Activated T-helper 2 cell treated with anti-CD3 and anti-CD28 coated beads, Interferon-gamma antibody, Interleukin-2, Interleukin-4, amounts not matched to agents 10 μg/mL and 5 μg/mL and 100 μg/mL, durations not matched to agents 14 hours and 24 hours and 36 hours (primary cell): ENCODE measurements around the gene ANKRD44. TPM values are rescaled to one million over a fixed set of nuclear protein-coding genes. Genes with fewer than 3 reads are reported as not detected.
A peak's percentile ranks its signal among the peaks of the same experiment; 100 is the strongest.
"Not testable (repeated sequence)": the region's sequence is repeated elsewhere in the genome, so short reads cannot be mapped to it uniquely, and the experiment has no call there.

ENCODE experiments used
- DNase-seq: peaks from one replicate; pipeline ENCODE4 v3.0.0; 2021; ENCODE audit warnings: low spot score
- H3K27ac Mint-ChIP-seq: one replicate; pipeline ENCODE4 v1.8.0; 2021; ENCODE audit warnings: mixed read lengths
- H3K27me3 Mint-ChIP-seq: one replicate; pipeline ENCODE4 v1.8.0; 2021; ENCODE audit warnings: low read depth, mixed read lengths
- H3K36me3 Mint-ChIP-seq: one replicate; pipeline ENCODE4 v1.8.0; 2021; ENCODE audit warnings: low read depth, mixed read lengths
- H3K4me1 Mint-ChIP-seq: one replicate; pipeline ENCODE4 v1.8.0; 2021; ENCODE audit warnings: low read depth, mixed read lengths
- H3K4me3 Mint-ChIP-seq: one replicate; pipeline ENCODE4 v1.8.0; 2021; ENCODE audit warnings: low read depth, mild to moderate bottlenecking, moderate library complexity, mixed read lengths
- H3K9me3 Mint-ChIP-seq: one replicate; pipeline ENCODE4 v1.8.0; 2021; ENCODE audit warnings: mixed read lengths
- intact Hi-C: fragments of 100-400 bp; cut with micrococcal nuclease; formaldehyde crosslinking; loops from one replicate; pipeline ENCODE4 v1.15.1; 2023
- total RNA-seq: library from RNA; stranded (reverse); gene quantifications from 2 replicates; pipeline ENCODE4 v1.2.3, GENCODE V29; 2022

ANKRD44 gene
- total RNA-seq, 1 donor from 2014 or later, result 120 TPM

GRCh38 chr2:197011801-197012641 lies 298.6 kb downstream of the ANKRD44 start:
- intact Hi-C loops, result loop anchor here (1.0 kb wide), 1 partner anchor 366 kb away; no protein-coding TSS in a partner anchor
- peaks cover 63% of the 10 kb centered on the region for H3K36me3 Mint-ChIP-seq
- no peak for DNase-seq

GRCh38 chr2:197011021-197011417 lies 299.6 kb downstream of the ANKRD44 start:
- intact Hi-C loops, result no loop called here
- H3K4me1 Mint-ChIP-seq, result peaks cover 5% of the 10 kb centered on the region
- DNase-seq, result no peak
- H3K36me3 Mint-ChIP-seq, result peaks cover 71% of the 10 kb centered on the region
- no peak overlapping the region for H3K4me3 Mint-ChIP-seq
- no peaks in the 10 kb centered on the region for H3K9me3 Mint-ChIP-seq
- H3K27me3 Mint-ChIP-seq, result no peaks in the 10 kb centered on the region
- no peak overlapping the region for H3K27ac Mint-ChIP-seq

More at GRCh38 chr2:197011801-197012641, 298.6 kb downstream of the ANKRD44 start:
- H3K4me3 Mint-ChIP-seq, result no peak overlapping the region
- H3K27me3 Mint-ChIP-seq, result no peaks in the 10 kb centered on the region
- H3K4me1 Mint-ChIP-seq, result peaks cover 5% of the 10 kb centered on the region
- H3K9me3 Mint-ChIP-seq, result no peaks in the 10 kb centered on the region
- peak overlapping the region; percentile 80 for H3K27ac Mint-ChIP-seq

GRCh38 chr2:197010200-197011020 lies 300.2 kb downstream of the ANKRD44 start:
- DNase-seq, result no peak
- Mint-ChIP-seq H3K4me3 (no peak overlapping the region), H3K27me3 (no peaks in the 10 kb centered on the region), H3K27ac (no peak overlapping the region), H3K9me3 (no peaks in the 10 kb centered on the region), H3K36me3 (peaks cover 70% of the 10 kb centered on the region), H3K4me1 (peaks cover 5% of the 10 kb centered on the region)
- intact Hi-C loops, result no loop called here

DNA sequence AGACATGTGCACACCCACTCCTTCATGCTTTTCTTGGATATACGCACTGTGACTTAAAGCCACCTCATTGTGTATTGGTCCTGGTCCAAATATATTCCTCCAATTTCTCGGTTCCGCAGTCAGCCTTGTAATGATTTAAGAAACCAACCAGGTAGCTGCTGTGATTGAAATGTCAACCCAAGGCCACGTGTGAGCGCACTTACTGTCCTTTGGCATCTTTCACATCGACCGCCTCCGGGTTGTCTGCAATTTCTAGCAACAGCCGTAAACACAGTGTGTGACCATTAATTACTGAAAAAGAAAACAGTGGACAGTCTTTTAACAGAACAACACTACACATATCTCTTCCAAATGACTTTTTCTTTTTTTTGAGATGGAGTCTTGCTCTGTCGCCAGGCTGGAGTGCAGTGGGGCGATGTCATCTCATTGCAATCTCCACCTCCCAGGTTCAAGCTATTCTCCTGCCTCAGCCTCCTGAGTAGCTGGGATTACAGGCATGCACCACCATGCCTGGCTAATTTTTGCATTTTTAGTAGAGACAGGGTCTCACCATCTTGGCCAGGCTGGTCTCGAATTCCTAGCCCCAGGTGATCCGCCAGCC lies 301.7 kb downstream of the ANKRD44 start:
- H3K27ac Mint-ChIP-seq, H3K4me3 Mint-ChIP-seq, DNase-seq, H3K27me3 Mint-ChIP-seq, H3K9me3 Mint-ChIP-seq, intact Hi-C loops, H3K4me1 Mint-ChIP-seq: not testable (repeated sequence)
- H3K36me3 Mint-ChIP-seq, result peaks cover 72% of the 10 kb centered on the region

DNA sequence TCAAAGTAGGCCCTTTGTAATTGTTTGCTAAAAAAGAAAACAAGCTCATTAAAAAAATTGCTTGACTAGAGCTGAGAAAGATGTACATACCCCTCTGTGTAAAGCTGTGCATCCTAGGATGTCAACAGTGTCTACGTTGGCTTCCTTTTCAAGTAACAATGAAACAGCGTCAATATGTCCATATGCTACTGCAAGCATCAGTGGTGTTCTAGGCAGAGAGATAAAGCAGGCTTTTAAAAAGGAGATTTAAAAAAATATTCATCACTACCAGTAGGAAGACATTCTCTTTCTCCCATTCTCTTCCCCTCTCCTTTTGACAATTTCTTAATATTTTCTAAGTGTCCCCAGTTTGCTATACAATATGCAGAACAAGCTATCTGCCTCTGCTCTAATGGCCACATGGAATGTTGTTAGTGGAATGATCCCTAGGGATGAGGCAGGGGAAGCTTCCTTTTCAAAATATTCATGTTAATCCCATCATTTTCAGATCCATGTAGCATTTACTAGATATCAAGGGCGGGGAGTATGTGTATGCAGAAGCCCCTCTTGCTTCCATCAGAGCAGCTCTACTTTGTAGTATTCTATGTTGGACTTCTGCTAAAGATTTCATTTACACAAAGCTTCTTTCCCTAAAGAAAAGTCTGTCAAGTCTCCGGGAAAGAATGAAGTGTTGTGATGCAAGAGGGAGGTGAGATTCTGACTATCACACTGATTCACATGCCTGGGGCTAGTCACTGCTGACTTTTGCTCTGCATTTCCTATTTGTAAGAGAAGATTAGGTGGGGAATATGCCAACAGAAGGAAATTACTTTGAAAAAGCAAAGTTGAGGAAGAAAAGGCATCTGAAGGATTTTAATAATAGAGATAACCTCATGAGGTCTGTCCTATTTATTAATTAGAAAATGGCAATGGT lies 302.6 kb downstream of the ANKRD44 start:
- Mint-ChIP-seq H3K36me3 (peaks cover 72% of the 10 kb centered on the region), H3K9me3 (no peaks in the 10 kb centered on the region), H3K27me3 (no peaks in the 10 kb centered on the region), H3K27ac (no peak overlapping the region), H3K4me1 (peaks cover 5% of the 10 kb centered on the region), H3K4me3 (no peak overlapping the region)
- DNase-seq, result no peak
- intact Hi-C loops, result no loop called here

DNA sequence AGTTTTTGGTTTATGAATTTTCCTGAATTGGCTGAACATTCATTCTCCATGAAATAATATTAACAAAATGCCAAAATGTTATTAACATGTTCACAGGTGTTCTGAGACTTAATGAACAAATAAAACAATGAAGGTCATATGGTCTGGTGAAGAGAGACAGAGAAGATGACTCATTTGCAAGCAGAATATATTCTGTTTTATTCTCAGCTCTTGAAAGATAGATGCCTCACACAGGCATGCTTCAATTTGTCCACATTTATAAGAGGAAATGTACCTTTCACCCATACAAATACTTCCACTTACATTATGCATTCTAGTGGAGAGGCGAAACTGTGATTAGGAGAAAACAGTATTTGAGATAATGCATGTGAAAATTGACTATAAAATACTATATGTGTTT lies 308.7 kb downstream of the ANKRD44 start:
- Mint-ChIP-seq H3K9me3 (no peaks in the 10 kb centered on the region), H3K4me1 (no peaks in the 10 kb centered on the region), H3K27me3 (no peaks in the 10 kb centered on the region), H3K4me3 (no peak overlapping the region), H3K36me3 (peaks cover 68% of the 10 kb centered on the region), H3K27ac (no peak overlapping the region)
- intact Hi-C loops, result no loop called here
- no peak for DNase-seq

GRCh38 chr2:196995757-196996314 lies 314.7 kb downstream of the ANKRD44 start:
- Mint-ChIP-seq H3K4me1 (peaks cover 7% of the 10 kb centered on the region), H3K36me3 (peaks cover 70% of the 10 kb centered on the region), H3K4me3 (no peak overlapping the region), H3K27me3 (no peaks in the 10 kb centered on the region), H3K9me3 (no peaks in the 10 kb centered on the region), H3K27ac (no peak overlapping the region)
- intact Hi-C loops, result no loop called here
- no peak for DNase-seq

DNA sequence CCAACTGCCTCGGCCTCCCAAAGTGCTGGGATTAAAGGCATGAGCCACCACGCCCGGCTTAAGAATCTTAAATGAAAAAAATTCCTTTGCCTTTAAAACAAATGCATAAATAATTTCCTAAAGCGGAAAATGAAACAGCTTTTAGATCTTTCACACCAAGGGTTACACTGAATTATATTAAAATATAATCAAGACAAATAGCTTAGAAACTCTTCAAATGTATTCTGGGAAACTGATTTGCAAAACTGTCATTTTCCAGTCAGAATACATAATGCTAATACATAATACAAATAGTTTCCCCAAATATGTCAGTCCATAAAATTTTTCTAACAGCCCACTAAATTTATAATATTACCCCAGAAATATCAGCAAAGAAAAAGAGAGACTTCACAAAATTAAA lies 315.8 kb downstream of the ANKRD44 start:
- intact Hi-C loops, result no loop called here
- H3K4me3 Mint-ChIP-seq, result no peak overlapping the region
- H3K4me1 Mint-ChIP-seq, result peaks cover 17% of the 10 kb centered on the region
- H3K27ac Mint-ChIP-seq, result no peak overlapping the region
- H3K9me3 Mint-ChIP-seq, result no peaks in the 10 kb centered on the region
- peaks cover 71% of the 10 kb centered on the region for H3K36me3 Mint-ChIP-seq
- DNase-seq, result no peak
- H3K27me3 Mint-ChIP-seq, result no peaks in the 10 kb centered on the region

- Mint-ChIP-seq H3K4me1 (peaks cover 27% of the 10 kb centered on the region), H3K27ac (peak overlapping the region; percentile 5), H3K4me3 (no peak overlapping the region), H3K9me3 (no peaks in the 10 kb centered on the region), H3K27me3 (no peaks in the 10 kb centered on the region), H3K36me3 (peaks cover 73% of the 10 kb centered on the region)
- intact Hi-C loops, result no loop called here
- DNase-seq, result no peak
Measured at GRCh38 chr2:196993617-196994016, 317.0 kb downstream of the ANKRD44 start.

- Mint-ChIP-seq H3K9me3 (no peaks in the 10 kb centered on the region), H3K36me3 (peaks cover 73% of the 10 kb centered on the region), H3K4me3 (no peak overlapping the region), H3K27me3 (no peaks in the 10 kb centered on the region), H3K4me1 (peaks cover 39% of the 10 kb centered on the region), H3K27ac (no peak overlapping the region)
- intact Hi-C loops, result no loop called here
- DNase-seq, result no peak
Measured at GRCh38 chr2:196992466-196992865, 318.1 kb downstream of the ANKRD44 start.

- intact Hi-C loops, result no loop called here
- Mint-ChIP-seq H3K9me3 (no peaks in the 10 kb centered on the region), H3K27me3 (no peaks in the 10 kb centered on the region), H3K36me3 (peaks cover 80% of the 10 kb centered on the region), H3K4me3 (no peak overlapping the region), H3K4me1 (peaks cover 47% of the 10 kb centered on the region), H3K27ac (peak overlapping the region; percentile 86)
- DNase-seq, result no peak
Measured at GRCh38 chr2:196990788-196991461, 319.7 kb downstream of the ANKRD44 start.
